ENCODE results near the gene SOCS6. TPM values are rescaled to one million over a fixed set of nuclear protein-coding genes. Genes with fewer than 3 reads are reported as not detected.

Gene SOCS6
- polyA plus RNA-seq, 4 donors, result 10.3 to 42.6 (median 13.2) TPM

DNA sequence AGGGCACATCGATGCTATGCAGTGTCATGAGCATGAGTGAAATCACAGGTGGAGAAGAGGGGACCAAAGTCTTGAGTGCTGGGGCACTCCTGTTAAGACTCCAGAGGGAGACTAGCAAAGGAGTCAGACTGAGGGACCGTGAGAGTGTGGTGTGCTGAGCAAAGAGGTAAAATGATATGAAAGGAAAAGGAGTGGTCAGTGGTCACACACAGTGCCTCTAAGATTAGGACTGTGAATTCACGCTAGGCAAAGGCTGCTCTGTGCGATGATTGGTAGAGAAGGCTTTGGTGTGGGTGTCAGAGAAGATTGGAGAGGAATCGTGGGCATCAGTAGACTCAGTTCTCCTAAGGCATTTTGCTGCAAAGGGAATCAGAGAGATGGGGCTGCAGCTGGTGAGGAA, 12.8 kb downstream of the SOCS6 start:
- DNase-seq (no peak), FAIRE-seq (no peak)
- 87 to 90% (median 88%) methylated on average over 5 of the region's 5 CpGs for WGBS, 3 donors
- H3K4me3 ChIP-seq (ENCODE audit: low read depth in 1 of 3, low read length in 3 of 3), result no peak overlapping the region
- peaks cover 0 to 2% (median 0%) of the 10 kb centered on the region in 3 donors for H3K4me1 ChIP-seq (ENCODE audit: control insufficient read depth in 3 of 3, insufficient read depth in 2 of 3, low read depth in 1 of 3, low read length in 2 of 3)
- H3K27ac ChIP-seq (ENCODE audit: low read depth in 1 of 3, low read length in 2 of 3), result no peak overlapping the region
- H3K36me3 ChIP-seq (ENCODE audit: control insufficient read depth in 3 of 3, insufficient read depth in 2 of 3, low read depth in 1 of 3, low read length in 3 of 3), result peaks cover 0 to 8% (median 0%) of the 10 kb centered on the region in 3 donors
- H3K27me3 ChIP-seq (ENCODE audit: control insufficient read depth in 3 of 3, insufficient read depth in 3 of 3, low read length in 3 of 3), result no peaks in the 10 kb centered on the region
- H3K9me3 ChIP-seq (ENCODE audit: control insufficient read depth in 2 of 2, insufficient read depth in 1 of 2, low read depth in 1 of 2, low read length in 1 of 2), result no peaks in the 10 kb centered on the region

- H3K4me3 ChIP-seq (ENCODE audit: low read depth in 1 of 3, low read length in 3 of 3), result no peak overlapping the region
- WGBS, 3 donors, result 82 to 90% (median 87%) methylated on average over 1 of the region's 1 CpG
- peaks cover 0 to 4% (median 3%) of the 10 kb centered on the region in 3 donors for H3K4me1 ChIP-seq (ENCODE audit: control insufficient read depth in 3 of 3, insufficient read depth in 2 of 3, low read depth in 1 of 3, low read length in 2 of 3)
- DNase-seq (no peak), FAIRE-seq (no peak)
- no peak overlapping the region for H3K27ac ChIP-seq (ENCODE audit: low read depth in 1 of 3, low read length in 2 of 3)
- H3K36me3 ChIP-seq (ENCODE audit: control insufficient read depth in 3 of 3, insufficient read depth in 2 of 3, low read depth in 1 of 3, low read length in 3 of 3), result no peaks in the 10 kb centered on the region
- H3K27me3 ChIP-seq (ENCODE audit: control insufficient read depth in 3 of 3, insufficient read depth in 3 of 3, low read length in 3 of 3), result no peaks in the 10 kb centered on the region
- peaks cover 0 to 4% of the 10 kb centered on the region in 2 donors for H3K9me3 ChIP-seq (ENCODE audit: control insufficient read depth in 2 of 2, insufficient read depth in 1 of 2, low read depth in 1 of 2, low read length in 1 of 2)
Observed at GRCh38 chr18:70308555-70309294, 19.9 kb downstream of the SOCS6 start.

DNA sequence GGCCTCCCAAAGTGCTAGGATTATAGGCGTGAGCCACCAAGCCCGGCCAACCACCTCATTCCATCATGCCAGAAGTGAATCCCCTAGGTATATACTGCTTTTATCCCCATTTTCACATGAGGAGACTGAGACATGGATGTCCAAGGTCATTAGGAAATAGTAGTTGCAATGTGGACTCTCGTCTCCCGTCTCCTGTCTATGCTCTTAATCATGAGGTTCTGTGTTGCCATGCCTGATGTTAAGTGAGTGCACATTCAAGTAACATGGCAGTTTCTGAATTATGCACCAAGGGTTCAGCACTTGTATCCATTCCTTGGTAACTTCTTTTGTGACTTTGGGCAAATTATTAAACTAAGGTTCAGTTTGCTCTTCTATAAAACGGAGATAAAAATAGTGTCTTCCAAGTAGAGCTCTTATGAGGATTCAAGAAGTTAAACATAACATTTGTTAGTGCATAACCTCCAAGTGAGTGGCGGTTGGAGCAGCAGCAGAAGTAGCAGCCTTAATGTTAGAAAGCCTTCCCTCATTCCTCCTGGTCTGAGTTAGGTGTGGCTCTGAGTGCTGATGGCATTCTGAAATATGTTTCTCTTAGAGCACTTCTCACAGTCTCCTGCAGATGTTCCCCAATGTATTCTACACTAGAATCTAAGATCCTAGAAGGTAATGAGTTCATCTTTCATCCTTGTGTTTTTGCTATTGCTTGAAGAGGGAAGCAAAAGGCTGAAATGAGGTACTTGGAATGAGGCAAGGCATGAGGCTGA, 21.9 kb downstream of the SOCS6 start:
- no peak for FAIRE-seq

GRCh38 chr18:70311726-70312125, 22.9 kb downstream of the SOCS6 start:
- peaks cover 0 to 4% (median 3%) of the 10 kb centered on the region in 3 donors for H3K4me1 ChIP-seq (ENCODE audit: control insufficient read depth in 3 of 3, insufficient read depth in 2 of 3, low read depth in 1 of 3, low read length in 2 of 3)
- WGBS, 3 donors, result 44 to 76% (median 66%) methylated on average over 2 of the region's 2 CpGs
- no peak for FAIRE-seq

More for the DNA sequence above, 21.9 kb downstream of the SOCS6 start:
- Histone ChIP-seq H3K27ac (ENCODE audit: low read depth in 1 of 3, low read length in 2 of 3) (peak overlapping the region in 1 of 3 donors; percentile 8), H3K27me3 (ENCODE audit: control insufficient read depth in 3 of 3, insufficient read depth in 3 of 3, low read length in 3 of 3) (no peaks in the 10 kb centered on the region), H3K4me3 (ENCODE audit: low read depth in 1 of 3, low read length in 3 of 3) (no peak overlapping the region), H3K9me3 (ENCODE audit: control insufficient read depth in 2 of 2, insufficient read depth in 1 of 2, low read depth in 1 of 2, low read length in 1 of 2) (peaks cover 0 to 4% of the 10 kb centered on the region in 2 donors), H3K4me1 (ENCODE audit: control insufficient read depth in 3 of 3, insufficient read depth in 2 of 3, low read depth in 1 of 3, low read length in 2 of 3) (peaks cover 0 to 4% (median 3%) of the 10 kb centered on the region in 3 donors), H3K36me3 (ENCODE audit: control insufficient read depth in 3 of 3, insufficient read depth in 2 of 3, low read depth in 1 of 3, low read length in 3 of 3) (no peaks in the 10 kb centered on the region)
- no peak for DNase-seq
- WGBS, 3 donors, result 76 to 88% (median 86%) methylated on average over 6 of the region's 6 CpGs

DNA sequence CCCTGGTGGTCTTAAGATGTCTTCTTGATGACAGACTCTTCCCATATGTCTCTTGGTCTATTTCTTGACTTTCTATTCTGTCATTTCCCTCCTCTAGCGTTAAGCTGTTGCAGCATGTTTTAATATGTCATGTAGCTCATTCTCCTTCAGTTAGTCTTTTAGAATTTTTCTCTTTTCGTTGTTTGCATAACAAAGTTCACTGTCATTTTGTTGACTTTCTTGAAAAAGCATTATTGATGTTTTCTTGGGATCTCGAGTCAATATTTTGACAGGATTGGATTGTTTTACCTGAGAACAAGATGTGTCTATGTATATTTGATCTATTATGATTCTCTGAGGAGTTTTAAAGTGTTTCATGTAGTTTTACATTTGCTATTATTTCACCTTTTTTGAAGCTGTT, 24.8 kb downstream of the SOCS6 start:
- 76 to 90% (median 85%) methylated on average over 3 of the region's 3 CpGs for WGBS, 3 donors
- Histone ChIP-seq H3K4me3 (ENCODE audit: low read depth in 1 of 3, low read length in 3 of 3) (no peak overlapping the region), H3K4me1 (ENCODE audit: control insufficient read depth in 3 of 3, insufficient read depth in 2 of 3, low read depth in 1 of 3, low read length in 2 of 3) (peaks cover 0 to 4% (median 3%) of the 10 kb centered on the region in 3 donors), H3K36me3 (ENCODE audit: control insufficient read depth in 3 of 3, insufficient read depth in 2 of 3, low read depth in 1 of 3, low read length in 3 of 3) (peaks cover 0 to 3% (median 0%) of the 10 kb centered on the region in 3 donors), H3K27ac (ENCODE audit: low read depth in 1 of 3, low read length in 2 of 3) (no peak overlapping the region), H3K9me3 (ENCODE audit: control insufficient read depth in 2 of 2, insufficient read depth in 1 of 2, low read depth in 1 of 2, low read length in 1 of 2) (no peaks in the 10 kb centered on the region), H3K27me3 (ENCODE audit: control insufficient read depth in 3 of 3, insufficient read depth in 3 of 3, low read length in 3 of 3) (no peaks in the 10 kb centered on the region)
- FAIRE-seq (no peak), DNase-seq (no peak)

More at GRCh38 chr18:70311726-70312125, 22.9 kb downstream of the SOCS6 start:
- peaks cover 0 to 4% of the 10 kb centered on the region in 2 donors for H3K9me3 ChIP-seq (ENCODE audit: control insufficient read depth in 2 of 2, insufficient read depth in 1 of 2, low read depth in 1 of 2, low read length in 1 of 2)
- no peak for DNase-seq
- no peaks in the 10 kb centered on the region for H3K36me3 ChIP-seq (ENCODE audit: control insufficient read depth in 3 of 3, insufficient read depth in 2 of 3, low read depth in 1 of 3, low read length in 3 of 3)
- H3K27me3 ChIP-seq (ENCODE audit: control insufficient read depth in 3 of 3, insufficient read depth in 3 of 3, low read length in 3 of 3), result no peaks in the 10 kb centered on the region
- no peak overlapping the region for H3K27ac ChIP-seq (ENCODE audit: low read depth in 1 of 3, low read length in 2 of 3)
- no peak overlapping the region for H3K4me3 ChIP-seq (ENCODE audit: low read depth in 1 of 3, low read length in 3 of 3)

DNA sequence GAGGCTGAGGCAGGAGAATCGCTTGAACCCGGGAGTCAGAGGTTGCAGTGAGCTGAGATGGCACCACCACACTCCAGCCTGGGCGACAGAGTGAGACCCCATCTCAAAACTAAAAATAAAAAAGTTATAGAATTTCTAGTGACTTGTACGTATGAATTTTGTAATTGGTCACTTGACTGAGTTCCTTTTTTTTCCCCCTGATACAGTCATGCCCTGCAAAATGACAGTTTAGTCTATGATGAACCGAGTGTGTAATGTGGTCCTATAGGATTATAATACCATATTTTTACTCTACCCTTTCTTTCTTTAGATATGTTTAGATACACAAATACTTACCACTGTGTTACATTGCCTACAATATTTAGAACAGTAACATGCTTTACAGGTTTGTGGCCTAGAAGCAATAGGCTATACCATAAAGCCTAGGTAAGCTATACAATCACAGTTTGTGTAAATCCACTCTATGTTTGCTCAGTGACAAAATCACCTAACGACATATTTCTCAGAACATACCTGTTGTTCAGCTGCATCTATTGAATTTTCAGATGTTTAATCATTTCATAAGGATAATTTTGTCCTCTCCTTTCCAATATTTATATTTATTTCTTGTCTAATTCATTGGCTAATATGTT, 25.4 kb downstream of the SOCS6 start:
- 86 to 89% (median 88%) methylated on average over 6 of the region's 6 CpGs for WGBS, 3 donors
- H3K4me3 ChIP-seq (ENCODE audit: low read depth in 1 of 3, low read length in 3 of 3), result no peak overlapping the region
- H3K4me1 ChIP-seq (ENCODE audit: control insufficient read depth in 3 of 3, insufficient read depth in 2 of 3, low read depth in 1 of 3, low read length in 2 of 3), result peaks cover 0 to 4% (median 3%) of the 10 kb centered on the region in 3 donors
- H3K36me3 ChIP-seq (ENCODE audit: control insufficient read depth in 3 of 3, insufficient read depth in 2 of 3, low read depth in 1 of 3, low read length in 3 of 3), result peaks cover 0 to 3% (median 0%) of the 10 kb centered on the region in 3 donors
- H3K27me3 ChIP-seq (ENCODE audit: control insufficient read depth in 3 of 3, insufficient read depth in 3 of 3, low read length in 3 of 3), result no peaks in the 10 kb centered on the region
- FAIRE-seq (no peak), DNase-seq (no peak)
- no peaks in the 10 kb centered on the region for H3K9me3 ChIP-seq (ENCODE audit: control insufficient read depth in 2 of 2, insufficient read depth in 1 of 2, low read depth in 1 of 2, low read length in 1 of 2)
- H3K27ac ChIP-seq (ENCODE audit: low read depth in 1 of 3, low read length in 2 of 3), result no peak overlapping the region

DNA sequence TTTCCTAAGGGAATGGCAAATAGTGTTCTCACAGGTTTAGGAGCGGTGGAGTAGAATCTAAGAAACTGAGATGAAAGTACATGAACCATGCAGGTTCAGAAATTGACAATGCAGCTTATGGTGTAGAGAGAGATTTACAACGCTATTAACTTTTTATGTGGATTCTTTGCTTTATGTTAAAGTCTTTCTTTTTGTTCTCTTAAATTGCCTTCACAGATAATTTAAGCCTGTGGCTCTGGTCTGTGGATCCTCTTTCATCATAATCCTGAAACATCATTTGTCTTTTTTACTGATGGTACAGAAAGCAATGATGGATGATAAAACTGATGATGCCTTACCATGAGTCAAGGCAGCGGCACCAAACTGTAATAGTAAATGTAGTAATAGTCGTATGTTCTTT, 30.3 kb downstream of the SOCS6 start:
- Histone ChIP-seq H3K27me3 (ENCODE audit: control insufficient read depth in 3 of 3, insufficient read depth in 3 of 3, low read length in 3 of 3) (no peaks in the 10 kb centered on the region), H3K9me3 (ENCODE audit: control insufficient read depth in 2 of 2, insufficient read depth in 1 of 2, low read depth in 1 of 2, low read length in 1 of 2) (no peaks in the 10 kb centered on the region), H3K36me3 (ENCODE audit: control insufficient read depth in 3 of 3, insufficient read depth in 2 of 3, low read depth in 1 of 3, low read length in 3 of 3) (peaks cover 0 to 8% (median 0%) of the 10 kb centered on the region in 3 donors), H3K4me3 (ENCODE audit: low read depth in 1 of 3, low read length in 3 of 3) (no peak overlapping the region), H3K4me1 (ENCODE audit: control insufficient read depth in 3 of 3, insufficient read depth in 2 of 3, low read depth in 1 of 3, low read length in 2 of 3) (peaks cover 0 to 3% (median 3%) of the 10 kb centered on the region in 3 donors), H3K27ac (ENCODE audit: low read depth in 1 of 3, low read length in 2 of 3) (no peak overlapping the region)
- 91 to 96% (median 92%) methylated on average over 4 of the region's 4 CpGs for WGBS, 3 donors
- FAIRE-seq, result no peak
- no peak for DNase-seq

GRCh38 chr18:70321616-70322015, 32.8 kb downstream of the SOCS6 start:
- WGBS, 3 donors, result 91 to 95% (median 94%) methylated on average over 2 of the region's 2 CpGs
- peaks cover 0 to 3% (median 3%) of the 10 kb centered on the region in 3 donors for H3K4me1 ChIP-seq (ENCODE audit: control insufficient read depth in 3 of 3, insufficient read depth in 2 of 3, low read depth in 1 of 3, low read length in 2 of 3)
- FAIRE-seq (no peak), DNase-seq (peak in 1 of 2 donors; percentile 12)
- H3K27ac ChIP-seq (ENCODE audit: low read depth in 1 of 3, low read length in 2 of 3), result no peak overlapping the region
- H3K9me3 ChIP-seq (ENCODE audit: control insufficient read depth in 2 of 2, insufficient read depth in 1 of 2, low read depth in 1 of 2, low read length in 1 of 2), result no peaks in the 10 kb centered on the region
- H3K36me3 ChIP-seq (ENCODE audit: control insufficient read depth in 3 of 3, insufficient read depth in 2 of 3, low read depth in 1 of 3, low read length in 3 of 3), result peaks cover 4 to 23% (median 10%) of the 10 kb centered on the region in 3 donors
- no peaks in the 10 kb centered on the region for H3K27me3 ChIP-seq (ENCODE audit: control insufficient read depth in 3 of 3, insufficient read depth in 3 of 3, low read length in 3 of 3)
- no peak overlapping the region for H3K4me3 ChIP-seq (ENCODE audit: low read depth in 1 of 3, low read length in 3 of 3)

Measured in small intestine (tissue), 7 donors.